Stimulated activated naive CD8-positive, alpha-beta T cell treated with anti-CD3 and anti-CD28 coated beads, Interleukin-15, Interleukin-2, amounts not matched to agents 100 ng/mL and 50 ng/mL, for 24 hours (primary cell): ENCODE measurements around the gene TMEM39B.

Source experiments
- H3K27ac Mint-ChIP-seq: one replicate; pipeline ENCODE4 v1.8.0; 2021; ENCODE audit warnings: mild to moderate bottlenecking, mixed read lengths
- H3K27me3 Mint-ChIP-seq: one replicate; pipeline ENCODE4 v1.8.0; 2021; ENCODE audit warnings: mixed read lengths
- H3K36me3 Mint-ChIP-seq: one replicate; pipeline ENCODE4 v1.8.0; 2021; ENCODE audit warnings: low read depth, mixed read lengths
- H3K4me1 Mint-ChIP-seq: one replicate; pipeline ENCODE4 v1.8.0; 2021; ENCODE audit warnings: low read depth, mixed read lengths
- H3K4me3 Mint-ChIP-seq: one replicate; pipeline ENCODE4 v1.8.0; 2021; ENCODE audit warnings: mild to moderate bottlenecking, mixed read lengths
- H3K9me3 Mint-ChIP-seq: one replicate; pipeline ENCODE4 v1.8.0; 2021; ENCODE audit warnings: mixed read lengths

The TMEM39B gene

DNA sequence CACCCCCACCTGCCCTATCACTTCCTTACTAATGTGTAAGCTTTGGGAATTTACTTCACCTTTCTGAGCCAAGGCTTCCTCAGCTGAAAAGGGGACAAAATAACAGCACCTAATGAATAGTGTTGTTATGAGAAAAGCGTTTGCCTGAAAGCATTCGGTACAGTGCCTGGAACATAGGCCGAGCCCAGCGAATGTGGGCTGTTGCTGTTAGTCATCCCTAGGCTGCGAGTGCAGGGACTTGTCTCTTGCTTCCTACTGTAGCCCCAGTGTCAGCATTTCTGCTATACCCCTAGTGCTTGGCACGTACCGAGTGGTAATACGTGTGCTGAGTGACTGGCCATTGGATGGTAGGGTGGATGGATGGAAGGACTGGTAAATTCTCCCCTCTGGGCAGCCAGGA, 18.4 kb downstream of the TMEM39B start:
- Mint-ChIP-seq H3K4me3 (no peak overlapping the region), H3K27ac (peak overlapping the region; percentile 21), H3K27me3 (no peaks in the 10 kb centered on the region), H3K9me3 (no peaks in the 10 kb centered on the region), H3K36me3 (peaks cover 40% of the 10 kb centered on the region), H3K4me1 (no peaks in the 10 kb centered on the region)

GRCh38 chr1:32091591-32091990, 18.9 kb downstream of the TMEM39B start:
- Mint-ChIP-seq H3K9me3 (no peaks in the 10 kb centered on the region), H3K27ac (no peak overlapping the region), H3K4me1 (no peaks in the 10 kb centered on the region), H3K4me3 (no peak overlapping the region), H3K27me3 (no peaks in the 10 kb centered on the region), H3K36me3 (peaks cover 38% of the 10 kb centered on the region)

DNA sequence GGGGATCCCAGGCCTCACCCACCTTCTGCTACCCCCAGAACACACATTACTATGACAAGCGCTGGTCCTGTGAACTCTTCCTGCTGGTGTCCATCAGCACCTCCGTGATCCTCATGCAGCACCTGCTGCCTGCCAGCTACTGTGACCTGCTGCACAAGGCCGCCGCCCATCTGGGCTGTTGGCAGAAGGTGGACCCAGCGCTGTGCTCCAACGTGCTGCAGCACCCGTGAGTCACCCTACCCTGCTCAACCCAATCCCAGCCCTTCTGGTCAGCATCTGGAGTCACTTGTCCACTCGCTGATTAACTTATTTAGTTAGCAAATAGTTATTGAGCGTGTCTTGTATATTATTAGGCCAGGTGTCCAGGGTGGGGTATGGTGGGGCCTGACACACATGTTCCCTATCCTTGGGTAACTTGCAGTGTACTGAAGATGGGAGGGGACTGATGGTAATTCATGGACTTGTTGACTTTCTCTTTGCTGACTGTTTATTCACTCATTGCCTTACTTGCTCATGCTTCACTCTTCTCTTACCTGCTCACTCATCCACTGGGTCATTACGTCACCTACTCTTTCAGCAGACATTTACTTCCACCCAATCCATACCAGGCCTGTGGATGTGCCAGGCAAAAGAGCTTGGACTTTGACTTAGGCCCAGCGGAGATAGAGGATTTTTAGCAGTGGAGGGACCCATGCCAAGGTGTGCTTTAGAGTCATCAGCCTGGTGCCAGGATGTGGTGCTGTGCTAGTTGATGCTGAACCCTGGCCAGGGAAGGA, 22.2 kb downstream of the TMEM39B start:
- Mint-ChIP-seq H3K4me1 (no peaks in the 10 kb centered on the region), H3K36me3 (peaks cover 49% of the 10 kb centered on the region), H3K4me3 (no peak overlapping the region), H3K27me3 (no peaks in the 10 kb centered on the region), H3K9me3 (no peaks in the 10 kb centered on the region), H3K27ac (no peak overlapping the region)

GRCh38 chr1:32099426-32099825, 26.7 kb downstream of the TMEM39B start:
- Mint-ChIP-seq H3K27me3 (no peaks in the 10 kb centered on the region), H3K4me1 (peaks cover 3% of the 10 kb centered on the region), H3K36me3 (peaks cover 43% of the 10 kb centered on the region), H3K9me3 (no peaks in the 10 kb centered on the region), H3K27ac (no peak overlapping the region), H3K4me3 (no peak overlapping the region)

- Mint-ChIP-seq H3K36me3 (peaks cover 33% of the 10 kb centered on the region), H3K4me3 (no peak overlapping the region), H3K27ac (no peak overlapping the region), H3K27me3 (no peaks in the 10 kb centered on the region), H3K9me3 (no peaks in the 10 kb centered on the region), H3K4me1 (peaks cover 3% of the 10 kb centered on the region)
These were observed 27.6 kb downstream of the TMEM39B start for GRCh38 chr1:32100359-32100758.

- Mint-ChIP-seq H3K27me3 (no peaks in the 10 kb centered on the region), H3K27ac (no peak overlapping the region), H3K9me3 (no peaks in the 10 kb centered on the region), H3K4me3 (no peak overlapping the region), H3K36me3 (peaks cover 28% of the 10 kb centered on the region), H3K4me1 (peaks cover 3% of the 10 kb centered on the region)
These were observed 28.3 kb downstream of the TMEM39B start for GRCh38 chr1:32100807-32101708.

- Mint-ChIP-seq H3K27me3 (no peaks in the 10 kb centered on the region), H3K9me3 (no peaks in the 10 kb centered on the region), H3K4me3 (no peak overlapping the region), H3K4me1 (peaks cover 12% of the 10 kb centered on the region), H3K27ac (no peak overlapping the region), H3K36me3 (peaks cover 15% of the 10 kb centered on the region)
These were observed 31.4 kb downstream of the TMEM39B start for GRCh38 chr1:32104127-32104526.

- H3K27ac Mint-ChIP-seq, result no peak overlapping the region
These were observed 32.6 kb downstream of the TMEM39B start for GRCh38 chr1:32105338-32105737.

GRCh38 chr1:32106663-32107275, 34.0 kb downstream of the TMEM39B start:
- peaks cover 35% of the 10 kb centered on the region for H3K4me1 Mint-ChIP-seq

More at GRCh38 chr1:32105338-32105737, 32.6 kb downstream of the TMEM39B start:
- H3K36me3 Mint-ChIP-seq, result peaks cover 19% of the 10 kb centered on the region
- no peak overlapping the region for H3K4me3 Mint-ChIP-seq
- H3K9me3 Mint-ChIP-seq, result no peaks in the 10 kb centered on the region
- H3K27me3 Mint-ChIP-seq, result no peaks in the 10 kb centered on the region
- H3K4me1 Mint-ChIP-seq, result peaks cover 24% of the 10 kb centered on the region

GRCh38 chr1:32107742-32108661, 35.3 kb downstream of the TMEM39B start, which contains the start of gene KPNA6:
Gene KPNA6, plus strand, starts transcription at chr1:32108056. Its CDS starts 75 bp downstream, at chr1:32108131.
- Mint-ChIP-seq H3K36me3 (peaks cover 7% of the 10 kb centered on the region), H3K27ac (peak within 1 kb of the TSS; percentile 93), H3K4me3 (peak within 1 kb of the TSS; percentile 96), H3K27me3 (no peaks in the 10 kb centered on the region), H3K4me1 (peaks cover 44% of the 10 kb centered on the region), H3K9me3 (no peaks in the 10 kb centered on the region)

More at GRCh38 chr1:32106663-32107275, 34.0 kb downstream of the TMEM39B start:
- peak overlapping the region; percentile 38 for H3K27ac Mint-ChIP-seq
- H3K4me3 Mint-ChIP-seq, result peak overlapping the region; percentile 62
- peaks cover 8% of the 10 kb centered on the region for H3K36me3 Mint-ChIP-seq
- H3K9me3 Mint-ChIP-seq, result no peaks in the 10 kb centered on the region
- H3K27me3 Mint-ChIP-seq, result no peaks in the 10 kb centered on the region

DNA sequence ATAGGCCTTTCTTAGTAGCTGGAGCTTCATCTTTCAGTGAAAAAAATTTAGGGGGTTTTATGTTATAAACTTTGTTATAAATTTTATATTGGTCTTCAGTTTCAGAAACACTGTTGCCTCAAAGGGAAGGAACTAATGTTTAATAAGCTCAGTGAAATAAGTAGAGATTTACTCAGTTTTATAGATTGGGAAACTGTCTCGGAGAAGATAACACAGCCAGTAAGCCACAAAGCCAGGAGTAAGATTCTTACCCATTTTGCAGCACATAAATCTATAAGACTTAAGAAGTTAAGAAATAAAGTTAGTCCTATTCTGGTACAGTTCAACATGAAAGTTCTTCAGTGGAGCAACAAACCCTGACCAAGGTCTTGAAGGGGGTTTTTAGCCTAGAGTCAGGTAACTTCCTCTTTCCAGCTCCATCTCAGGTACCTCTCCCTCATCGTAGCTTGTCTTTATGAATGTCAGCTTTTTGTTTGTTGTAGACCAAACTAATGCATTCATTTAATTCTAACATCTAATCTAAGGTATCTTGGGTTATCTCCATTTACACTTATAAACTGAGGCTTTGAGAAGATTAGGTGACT, 38.4 kb downstream of the TMEM39B start:
- Mint-ChIP-seq H3K27ac (no peak overlapping the region), H3K4me1 (peaks cover 56% of the 10 kb centered on the region), H3K27me3 (no peaks in the 10 kb centered on the region), H3K36me3 (peaks cover 12% of the 10 kb centered on the region), H3K4me3 (no peak overlapping the region), H3K9me3 (no peaks in the 10 kb centered on the region)

DNA sequence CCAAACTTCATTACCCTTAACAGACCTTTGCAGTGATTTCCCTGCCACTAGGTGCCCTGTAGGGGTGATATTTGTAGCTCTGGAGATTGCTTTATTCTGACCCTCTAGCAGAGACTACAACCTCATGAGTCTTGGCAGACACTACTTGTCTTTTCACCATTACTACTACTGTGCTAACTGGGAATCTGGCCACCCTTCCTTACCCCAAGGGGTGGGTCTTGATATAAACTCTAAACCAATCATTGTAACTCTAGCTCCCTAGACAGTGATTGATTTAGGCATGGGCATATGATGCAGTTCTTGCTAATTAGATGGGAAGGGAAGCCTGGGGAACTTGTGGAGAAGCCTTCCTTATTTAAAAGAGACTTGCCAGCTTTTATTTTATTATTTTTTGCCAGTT, 39.0 kb downstream of the TMEM39B start:
- Mint-ChIP-seq H3K27ac (no peak overlapping the region), H3K27me3 (no peaks in the 10 kb centered on the region), H3K4me1 (peaks cover 62% of the 10 kb centered on the region), H3K9me3 (no peaks in the 10 kb centered on the region), H3K36me3 (peaks cover 12% of the 10 kb centered on the region), H3K4me3 (no peak overlapping the region)

DNA sequence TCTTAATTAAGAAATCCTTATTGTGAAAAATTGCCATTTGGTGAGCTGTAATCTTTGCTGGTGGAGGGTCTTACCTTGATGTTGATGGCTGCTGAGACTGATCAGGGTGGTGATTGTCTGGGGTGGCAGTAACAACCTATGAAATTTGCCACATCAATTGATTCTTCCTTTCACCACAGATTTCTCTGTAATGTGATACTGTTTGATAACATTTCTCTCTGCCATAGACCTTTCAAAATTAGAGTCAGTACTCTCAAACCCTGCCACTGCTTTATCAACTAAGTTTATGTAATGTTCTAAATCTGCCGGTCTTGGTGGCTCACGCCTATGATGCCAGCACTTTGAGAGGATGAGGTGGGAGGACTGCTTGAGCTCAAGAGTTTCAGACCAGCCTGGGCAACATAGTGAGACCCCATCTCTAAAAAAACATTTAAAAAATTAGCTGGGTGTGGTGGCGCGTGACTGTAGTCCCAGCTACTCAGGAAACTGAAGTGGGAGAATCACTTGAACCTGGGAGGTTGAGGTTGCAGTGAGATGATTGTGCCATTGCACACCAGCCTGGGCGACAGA, 40.2 kb downstream of the TMEM39B start:
- Mint-ChIP-seq H3K27me3 (no peaks in the 10 kb centered on the region), H3K4me3 (no peak overlapping the region), H3K4me1 (peaks cover 57% of the 10 kb centered on the region), H3K27ac (no peak overlapping the region), H3K36me3 (peaks cover 12% of the 10 kb centered on the region), H3K9me3 (no peaks in the 10 kb centered on the region)
